Nephron progenitor cell (in vitro differentiated cells): ENCODE data around the gene ITCH.

Source experiments
- DNase-seq: peaks from one replicate; pipeline ENCODE4 v3.0.0; 2021
- H3K27ac Mint-ChIP-seq: 2 replicates; pipeline ENCODE4 v1.8.0; 2021; ENCODE audit warnings: mild to moderate bottlenecking, moderate library complexity, mixed read lengths
- H3K27me3 Mint-ChIP-seq: 2 replicates; pipeline ENCODE4 v1.8.0; 2021; ENCODE audit warnings: mild to moderate bottlenecking, low read depth, mixed read lengths; ENCODE audit not compliant: poor library complexity
- H3K36me3 Mint-ChIP-seq: 2 replicates; pipeline ENCODE4 v1.8.0; 2021; ENCODE audit warnings: low read depth, mixed read lengths
- H3K4me1 Mint-ChIP-seq: 2 replicates; pipeline ENCODE4 v1.8.0; 2021; ENCODE audit warnings: mixed read lengths
- H3K4me3 Mint-ChIP-seq: 2 replicates; pipeline ENCODE4 v1.8.0; 2021; ENCODE audit warnings: mild to moderate bottlenecking, moderate library complexity, mixed read lengths
- H3K9me3 Mint-ChIP-seq: 2 replicates; pipeline ENCODE4 v1.8.0; 2021; ENCODE audit warnings: mild to moderate bottlenecking, moderate library complexity, mixed read lengths
- TF ChIP-seq, protein P1 (sequence below): fragments of 200-600 bp; sonication (generic); IDR thresholded peaks from 2 replicates; pipeline ENCODE4 v1.5.0; 2021; ENCODE audit warnings: antibody characterized with exemption

Gene ITCH

DNA sequence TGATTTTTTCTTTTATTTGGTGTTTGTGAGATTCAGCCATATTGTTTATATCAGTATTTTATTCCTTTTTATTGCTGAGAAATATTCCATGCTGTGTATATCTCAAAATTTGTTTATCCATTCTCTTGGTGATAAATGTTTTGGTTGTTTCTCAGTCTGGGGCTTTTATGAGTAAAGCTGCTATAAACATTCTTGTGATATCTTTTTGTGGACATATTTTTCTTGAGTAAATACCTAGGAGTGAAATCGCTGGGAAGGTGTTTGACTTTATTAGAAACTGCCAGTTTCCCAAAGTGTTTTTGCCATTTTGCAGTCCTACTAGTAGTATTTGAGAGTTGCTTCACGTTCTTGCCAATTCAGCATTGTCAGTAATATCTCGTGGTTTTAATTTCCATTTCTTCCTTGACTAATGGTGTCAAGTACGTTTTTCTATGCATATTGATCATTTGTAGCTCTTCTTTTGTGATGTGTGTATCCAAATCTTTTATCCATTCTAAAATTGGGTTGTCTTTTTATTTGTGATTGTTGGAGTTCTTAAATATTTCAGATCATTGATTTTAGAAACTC, 122.1 kb downstream of the ITCH start:
- TF ChIP-seq, protein P1, sequence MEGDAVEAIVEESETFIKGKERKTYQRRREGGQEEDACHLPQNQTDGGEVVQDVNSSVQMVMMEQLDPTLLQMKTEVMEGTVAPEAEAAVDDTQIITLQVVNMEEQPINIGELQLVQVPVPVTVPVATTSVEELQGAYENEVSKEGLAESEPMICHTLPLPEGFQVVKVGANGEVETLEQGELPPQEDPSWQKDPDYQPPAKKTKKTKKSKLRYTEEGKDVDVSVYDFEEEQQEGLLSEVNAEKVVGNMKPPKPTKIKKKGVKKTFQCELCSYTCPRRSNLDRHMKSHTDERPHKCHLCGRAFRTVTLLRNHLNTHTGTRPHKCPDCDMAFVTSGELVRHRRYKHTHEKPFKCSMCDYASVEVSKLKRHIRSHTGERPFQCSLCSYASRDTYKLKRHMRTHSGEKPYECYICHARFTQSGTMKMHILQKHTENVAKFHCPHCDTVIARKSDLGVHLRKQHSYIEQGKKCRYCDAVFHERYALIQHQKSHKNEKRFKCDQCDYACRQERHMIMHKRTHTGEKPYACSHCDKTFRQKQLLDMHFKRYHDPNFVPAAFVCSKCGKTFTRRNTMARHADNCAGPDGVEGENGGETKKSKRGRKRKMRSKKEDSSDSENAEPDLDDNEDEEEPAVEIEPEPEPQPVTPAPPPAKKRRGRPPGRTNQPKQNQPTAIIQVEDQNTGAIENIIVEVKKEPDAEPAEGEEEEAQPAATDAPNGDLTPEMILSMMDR, result no peak
- Mint-ChIP-seq H3K36me3 (peaks cover 87% of the 10 kb centered on the region), H3K9me3 (peaks cover 24% of the 10 kb centered on the region), H3K27me3 (no peaks in the 10 kb centered on the region), H3K4me3 (no peak overlapping the region), H3K4me1 (no peaks in the 10 kb centered on the region), H3K27ac (peak overlapping the region; percentile 13)
- no peak for DNase-seq

DNA sequence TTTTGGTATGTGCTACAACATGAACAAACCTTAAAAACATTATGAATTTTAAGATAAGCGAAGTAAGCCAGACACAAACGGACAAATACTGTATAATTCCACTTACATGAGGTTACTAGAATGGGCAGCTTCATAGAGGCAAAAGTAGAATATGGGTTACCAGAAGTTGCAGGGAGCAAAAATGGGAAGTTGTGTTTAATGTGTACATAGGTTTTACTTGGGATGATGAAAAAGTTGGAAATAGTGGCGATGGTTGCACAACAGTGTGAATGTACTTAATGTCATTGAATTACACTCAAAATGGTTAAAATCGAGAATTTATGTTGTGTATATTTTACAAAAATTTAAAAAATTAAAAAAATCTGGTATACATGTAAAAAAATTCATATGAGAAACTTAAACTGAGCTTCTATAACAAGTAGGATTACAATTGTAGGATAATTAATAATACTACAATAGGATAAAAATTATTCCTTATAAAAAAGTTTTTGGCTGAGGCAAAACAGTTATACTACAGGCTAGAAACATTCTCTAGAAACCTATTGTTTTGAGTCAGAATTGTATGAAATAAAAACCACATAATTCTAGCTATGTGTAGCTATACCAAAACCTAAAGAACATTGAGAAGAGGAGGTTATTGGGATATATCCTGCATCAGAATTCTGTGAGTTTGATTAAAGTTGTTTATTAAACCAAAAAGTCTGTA, 128.3 kb downstream of the ITCH start:
- Mint-ChIP-seq H3K4me1 (no peaks in the 10 kb centered on the region), H3K9me3 (peaks cover 10% of the 10 kb centered on the region), H3K27ac (no peak overlapping the region), H3K4me3 (no peak overlapping the region), H3K36me3 (peaks cover 83% of the 10 kb centered on the region), H3K27me3 (peaks cover 4% of the 10 kb centered on the region)
- no peak for DNase-seq
- TF ChIP-seq, protein P1, result no peak

DNA sequence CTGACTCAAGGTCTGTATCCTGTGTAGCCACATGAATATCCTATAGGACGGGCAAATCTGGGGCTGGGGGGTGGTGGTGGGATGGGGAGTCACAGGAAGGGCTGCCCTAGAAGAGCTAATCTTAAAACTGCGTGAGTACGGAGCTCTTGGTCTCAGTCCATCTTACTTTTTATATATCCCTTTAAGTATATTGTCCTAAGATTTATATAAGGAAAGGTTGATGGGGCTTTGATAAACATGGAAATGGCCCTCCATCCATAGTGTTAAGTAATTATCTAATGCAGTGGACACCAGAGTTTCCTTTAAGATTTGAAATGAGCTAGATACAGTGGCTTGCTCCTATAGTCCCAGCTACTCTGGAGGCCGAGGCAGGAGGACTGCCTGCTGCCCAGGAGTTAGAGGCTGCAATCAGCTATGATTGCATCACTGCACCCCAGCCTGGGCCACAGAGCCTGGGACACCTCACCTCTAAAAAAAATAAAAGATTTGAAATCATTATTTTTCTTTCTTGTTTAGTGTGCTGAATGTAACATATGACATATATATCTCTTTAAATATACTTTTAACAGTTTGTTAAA, 128.9 kb downstream of the ITCH start:
- H3K36me3 Mint-ChIP-seq, result peaks cover 88% of the 10 kb centered on the region

DNA sequence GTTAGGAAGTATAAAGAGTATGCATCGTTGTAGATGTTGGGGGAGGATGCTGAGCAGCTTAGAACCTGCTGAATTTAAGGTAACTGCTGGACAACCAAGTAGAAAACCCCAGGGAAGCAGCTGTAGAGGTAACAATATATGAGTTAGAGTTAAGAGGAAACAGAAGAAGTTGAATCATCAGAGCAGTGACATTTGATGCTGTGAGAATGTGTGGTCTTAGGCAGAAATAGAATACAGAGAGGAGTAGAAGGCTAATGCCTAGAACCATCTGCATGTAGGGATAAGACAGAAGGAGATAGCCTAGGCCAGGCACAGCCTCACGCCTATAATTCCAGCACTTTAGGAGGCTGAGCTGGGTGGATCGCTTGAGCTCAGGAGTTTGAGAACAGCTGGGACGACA, 130.6 kb downstream of the ITCH start:
- TF ChIP-seq, protein P1, result no peak
- peaks cover 88% of the 10 kb centered on the region for H3K36me3 Mint-ChIP-seq
- peaks cover 4% of the 10 kb centered on the region for H3K27me3 Mint-ChIP-seq
- H3K27ac Mint-ChIP-seq, result peak overlapping the region; percentile 67
- no peak overlapping the region for H3K4me3 Mint-ChIP-seq
- peaks cover 33% of the 10 kb centered on the region for H3K9me3 Mint-ChIP-seq
- no peak for DNase-seq
- no peaks in the 10 kb centered on the region for H3K4me1 Mint-ChIP-seq

More for the DNA sequence above, 128.9 kb downstream of the ITCH start:
- Mint-ChIP-seq H3K4me1 (no peaks in the 10 kb centered on the region), H3K27me3 (peaks cover 4% of the 10 kb centered on the region), H3K27ac (no peak overlapping the region), H3K9me3 (peaks cover 16% of the 10 kb centered on the region), H3K4me3 (no peak overlapping the region)
- no peak for DNase-seq
- TF ChIP-seq, protein P1, result no peak

DNA sequence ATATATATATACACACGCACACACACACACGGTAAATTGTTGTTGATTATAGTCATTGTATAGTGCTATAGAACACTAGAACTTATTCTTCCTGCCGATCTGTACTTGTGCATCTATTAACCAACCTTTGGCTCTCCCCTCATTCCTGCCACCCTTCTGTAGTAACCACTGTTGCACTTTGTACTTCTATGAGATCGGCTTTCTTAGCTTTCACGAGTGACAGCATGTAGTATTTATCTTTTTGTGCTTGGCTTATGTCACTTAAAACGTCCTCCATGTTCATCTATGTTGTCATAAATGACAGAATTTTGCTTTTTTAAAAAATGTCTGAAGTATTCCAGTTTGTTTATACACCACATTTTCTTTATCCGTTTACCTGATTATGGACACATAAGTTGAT, 132.2 kb downstream of the ITCH start:
- TF ChIP-seq, protein P1, result no peak
- Mint-ChIP-seq H3K36me3 (peaks cover 89% of the 10 kb centered on the region), H3K27me3 (peaks cover 9% of the 10 kb centered on the region), H3K27ac (no peak overlapping the region), H3K9me3 (peaks cover 48% of the 10 kb centered on the region), H3K4me3 (no peak overlapping the region), H3K4me1 (no peaks in the 10 kb centered on the region)
- no peak for DNase-seq
